GM23338 (cell line): ENCODE data around the gene CCDC24. TPM values are rescaled to one million over a fixed set of nuclear protein-coding genes. Genes with fewer than 3 reads are reported as not detected.

Experiments
- ATAC-seq: fragments of 200-7000 bp; cut with Tn5 transposase; 3 replicates; pipeline ENCODE4 v1.9.1; 2020
- DNase-seq: peaks from one replicate; pipeline ENCODE4 v3.0.0-alpha.2; 2015; ENCODE audit warnings: low spot score
- H2AFZ ChIP-seq: fragments of 200-600 bp; sonication (generic); 2 replicates; pipeline ENCODE4 v1.8.0; 2016; ENCODE audit warnings: antibody characterized with exemption, mild to moderate bottlenecking, moderate library complexity
- H3F3A ChIP-seq: fragments of 200-600 bp; sonication (generic); replicated peaks from 2 replicates; pipeline ENCODE4 v1.8.0; 2017; ENCODE audit warnings: antibody characterized with exemption, mixed run types, low read depth
- H3K27ac ChIP-seq: fragments of 200-600 bp; sonication (generic); 2 replicates; pipeline ENCODE4 v1.6.1; 2016; ENCODE audit warnings: low read depth
- H3K27me3 ChIP-seq: fragments of 200-600 bp; sonication (generic); 2 replicates; pipeline ENCODE4 v1.8.0; 2016; ENCODE audit warnings: mild to moderate bottlenecking, mixed run types, moderate library complexity; ENCODE audit not compliant: insufficient read depth
- H3K36me3 ChIP-seq: fragments of 200-600 bp; sonication (generic); 2 replicates; pipeline ENCODE4 v1.8.0; 2016; ENCODE audit warnings: mild to moderate bottlenecking; ENCODE audit not compliant: insufficient read depth
- H3K4me1 ChIP-seq: fragments of 200-600 bp; sonication (generic); 2 replicates; pipeline ENCODE4 v1.8.0; 2016; ENCODE audit warnings: mild to moderate bottlenecking, moderate library complexity; ENCODE audit not compliant: insufficient read depth
- H3K4me2 ChIP-seq: fragments of 200-600 bp; sonication (generic); 2 replicates; pipeline ENCODE4 v1.7.1; 2017; ENCODE audit warnings: mixed run types
- H3K4me3 ChIP-seq: fragments of 200-600 bp; sonication (generic); 2 replicates; pipeline ENCODE4 v1.6.1; 2016; ENCODE audit warnings: mixed run types
- H3K79me2 ChIP-seq: fragments of 200-600 bp; sonication (generic); replicated peaks from 2 replicates; pipeline ENCODE4 v1.8.0; 2017; ENCODE audit warnings: mild to moderate bottlenecking; ENCODE audit not compliant: insufficient read depth
- H3K9me2 ChIP-seq: fragments of 200-600 bp; sonication (generic); 2 replicates; pipeline ENCODE4 v1.8.0; 2017; ENCODE audit not compliant: insufficient read depth
- H4K20me1 ChIP-seq: fragments of 200-600 bp; sonication (generic); replicated peaks from 2 replicates; pipeline ENCODE4 v1.8.0; 2017; ENCODE audit warnings: mild to moderate bottlenecking; ENCODE audit not compliant: insufficient read depth
- H3K27ac Mint-ChIP-seq: 2 replicates; pipeline ENCODE4 v1.8.0; 2020; ENCODE audit warnings: inconsistent platforms, mild to moderate bottlenecking, moderate library complexity, mixed read lengths
- H3K27me3 Mint-ChIP-seq: 3 replicates; pipeline ENCODE4 v1.8.0; 2022; ENCODE audit warnings: low read depth, mild to moderate bottlenecking, moderate library complexity, mixed read lengths, inconsistent platforms; ENCODE audit not compliant: insufficient read depth, poor library complexity
- H3K36me3 Mint-ChIP-seq: 3 replicates; pipeline ENCODE4 v1.8.0; 2021; ENCODE audit warnings: low read depth, mild to moderate bottlenecking, inconsistent platforms, moderate library complexity, mixed read lengths
- H3K4me1 Mint-ChIP-seq: 3 replicates; pipeline ENCODE4 v1.8.0; 2020; ENCODE audit warnings: mild to moderate bottlenecking, inconsistent platforms, mixed read lengths
- H3K4me3 Mint-ChIP-seq: 3 replicates; pipeline ENCODE4 v1.8.0; 2021; ENCODE audit warnings: moderate library complexity, mild to moderate bottlenecking, inconsistent platforms, mixed read lengths
- H3K9me3 Mint-ChIP-seq: 3 replicates; pipeline ENCODE4 v1.8.0; 2020; ENCODE audit warnings: moderate library complexity, mild to moderate bottlenecking, inconsistent platforms, mixed read lengths
- CREB1 ChIP-seq: fragments of 250-450 bp; sonication (Bioruptor Pico); IDR thresholded peaks from 2 replicates; pipeline ENCODE4 v1.5.0; 2020; ENCODE audit warnings: low read depth, mild to moderate bottlenecking, moderate library complexity
- EZH2 ChIP-seq: fragments of 200-600 bp; sonication (generic); IDR thresholded peaks from one replicate; pipeline ENCODE4 v1.8.0; 2017; ENCODE audit warnings: antibody characterized with exemption, mild to moderate bottlenecking, low read depth; ENCODE audit not compliant: unreplicated experiment
- EZH2phosphoT487 ChIP-seq: fragments of 200-600 bp; sonication (generic); IDR thresholded peaks from one replicate; pipeline ENCODE4 v1.8.1; 2018; ENCODE audit warnings: antibody characterized with exemption; ENCODE audit not compliant: unreplicated experiment
- JUNB ChIP-seq: IDR thresholded peaks from one replicate; pipeline ENCODE4 v1.6.1; 2016; ENCODE audit warnings: antibody characterized with exemption; ENCODE audit not compliant: unreplicated experiment
- NANOG ChIP-seq: IDR thresholded peaks from 2 replicates; pipeline ENCODE4 v1.6.1; 2016; ENCODE audit warnings: antibody characterized with exemption, borderline replicate concordance
- POLR2AphosphoS5 ChIP-seq: IDR thresholded peaks from 2 replicates; pipeline ENCODE4 v1.6.1; 2016; ENCODE audit warnings: antibody characterized with exemption, low read depth
- STAT1 ChIP-seq: IDR thresholded peaks from one replicate; pipeline ENCODE4 v1.6.1; 2016; ENCODE audit warnings: antibody characterized with exemption; ENCODE audit not compliant: unreplicated experiment
- ZNF114 ChIP-seq: fragments of 250-450 bp; sonication (Bioruptor Pico); IDR thresholded peaks from 2 replicates; pipeline ENCODE4 v1.5.0; 2020; ENCODE audit warnings: mild to moderate bottlenecking, moderate library complexity
- ZNF331 ChIP-seq: fragments of 250-450 bp; sonication (Bioruptor Pico); IDR thresholded peaks from 2 replicates; pipeline ENCODE4 v1.5.0; 2020; ENCODE audit warnings: low read depth, mild to moderate bottlenecking, moderate library complexity
- polyA plus RNA-seq: library from polyadenylated mRNA; unstranded; fragments of >200 nt; fragmentation: Nextera tagmentation; extraction: Ambion mirVana; gene quantifications from 2 replicates; pipeline ENCODE4 v1.2.1, GENCODE V29; 2016
- total RNA-seq: library from RNA; depleted of rRNA; stranded (reverse); fragments of >200 nt; shearing (Covaris generic); gene quantifications from 2 replicates; pipeline ENCODE4 v1.2.3, GENCODE V29; 2014
- TF ChIP-seq, protein P1 (sequence below): IDR thresholded peaks from one replicate; pipeline ENCODE4 v1.6.1; 2018; ENCODE audit warnings: antibody characterized with exemption; ENCODE audit not compliant: unreplicated experiment
- TF ChIP-seq, protein P2 (sequence below): fragments of 250-450 bp; sonication (Bioruptor Pico); IDR thresholded peaks from 2 replicates; pipeline ENCODE4 v1.5.0; 2020; ENCODE audit warnings: mild to moderate bottlenecking, moderate library complexity
- TF ChIP-seq, protein P3 (sequence below), 2 experiments: fragments of 200-600 bp in 1 of 2; sonication (generic) in 1 of 2; conservative IDR thresholded peaks; 2 replicates each; pipeline versions ENCODE4 v1.5.1 to v1.6.1; 2016 to 2017; ENCODE audit warnings: antibody characterized with exemption in 2 of 2, low read depth in 2 of 2, mild to moderate bottlenecking in 2 of 2, moderate library complexity in 1 of 2
- TF ChIP-seq, protein P4 (sequence below): IDR thresholded peaks from 2 replicates; pipeline ENCODE4 v1.6.1; 2016; ENCODE audit warnings: antibody characterized with exemption

The CCDC24 gene
- total and polyA plus RNA-seq, 2 experiments from 2014 or later = 8.3 to 17.2 TPM

DNA sequence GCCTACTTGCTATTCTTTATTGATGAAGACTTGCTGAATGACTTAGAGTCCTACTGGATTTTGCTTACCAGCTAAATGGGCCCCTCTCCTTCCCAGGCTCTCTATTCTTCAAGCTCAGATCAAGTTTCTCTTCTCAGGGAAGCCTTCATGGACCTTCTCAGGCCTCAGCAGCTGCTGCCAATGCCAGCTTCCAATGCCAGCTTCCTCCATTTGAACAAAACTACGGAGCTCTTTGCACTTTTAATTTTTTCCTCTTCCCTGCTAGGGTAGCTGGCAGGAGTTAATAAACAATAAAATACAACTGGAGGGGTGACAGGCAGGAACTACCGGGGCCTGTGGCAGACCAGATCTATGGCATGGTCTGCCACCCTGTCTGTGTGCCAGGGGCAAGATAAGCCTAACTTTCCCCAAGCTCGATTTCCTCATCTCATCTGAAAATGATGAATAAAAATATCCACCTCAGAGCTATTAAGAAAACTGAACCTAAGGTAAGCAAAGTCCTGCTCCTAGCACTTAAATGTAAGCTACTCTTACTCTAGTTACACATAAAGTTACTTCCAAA, 45.6 kb upstream of the CCDC24 start:
- peaks cover 5% of the 10 kb centered on the region for H3K4me1 ChIP-seq

More for the DNA sequence above, 45.6 kb upstream of the CCDC24 start:
- Histone ChIP-seq H3K79me2 (no peaks in the 10 kb centered on the region; the same call in 1 of the 2 replicates), H3K9me2 (no peaks in the 10 kb centered on the region), H3K4me3 (peak overlapping the region; percentile 88), H3K27ac (no peak overlapping the region), H3K27me3 (no peaks in the 10 kb centered on the region), H3K36me3 (no peaks in the 10 kb centered on the region), H4K20me1 (no peaks in the 10 kb centered on the region; the same call in 1 of the 2 replicates), H3F3A (0 out of 2 replicates have a peak, but pooled peaks cover 7% of the 10 kb centered on the region), H2AFZ (peak overlapping the region; percentile 60; the same call in 1 of the 2 replicates), H3K4me2 (peak overlapping the region; percentile 97)
- H3K36me3 Mint-ChIP-seq = no peaks in the 10 kb centered on the region; the same call in 2 of the 3 replicates
- peaks cover 31% of the 10 kb centered on the region for H3K4me1 Mint-ChIP-seq
- no peak for DNase-seq
- ATAC-seq = no peak
- H3K4me3 Mint-ChIP-seq = peak overlapping the region; percentile 88
- peaks cover 6% of the 10 kb centered on the region for H3K27me3 Mint-ChIP-seq
- peak overlapping the region; percentile 81; the same call in 1 of the 2 replicates for H3K27ac Mint-ChIP-seq
- TF ChIP-seq ZNF331 (CRISPR knock-in tag) = no peak
- no peak for TF ChIP-seq EZH2phosphoT487
- no peak for TF ChIP-seq NANOG
- TF ChIP-seq, protein P1, sequence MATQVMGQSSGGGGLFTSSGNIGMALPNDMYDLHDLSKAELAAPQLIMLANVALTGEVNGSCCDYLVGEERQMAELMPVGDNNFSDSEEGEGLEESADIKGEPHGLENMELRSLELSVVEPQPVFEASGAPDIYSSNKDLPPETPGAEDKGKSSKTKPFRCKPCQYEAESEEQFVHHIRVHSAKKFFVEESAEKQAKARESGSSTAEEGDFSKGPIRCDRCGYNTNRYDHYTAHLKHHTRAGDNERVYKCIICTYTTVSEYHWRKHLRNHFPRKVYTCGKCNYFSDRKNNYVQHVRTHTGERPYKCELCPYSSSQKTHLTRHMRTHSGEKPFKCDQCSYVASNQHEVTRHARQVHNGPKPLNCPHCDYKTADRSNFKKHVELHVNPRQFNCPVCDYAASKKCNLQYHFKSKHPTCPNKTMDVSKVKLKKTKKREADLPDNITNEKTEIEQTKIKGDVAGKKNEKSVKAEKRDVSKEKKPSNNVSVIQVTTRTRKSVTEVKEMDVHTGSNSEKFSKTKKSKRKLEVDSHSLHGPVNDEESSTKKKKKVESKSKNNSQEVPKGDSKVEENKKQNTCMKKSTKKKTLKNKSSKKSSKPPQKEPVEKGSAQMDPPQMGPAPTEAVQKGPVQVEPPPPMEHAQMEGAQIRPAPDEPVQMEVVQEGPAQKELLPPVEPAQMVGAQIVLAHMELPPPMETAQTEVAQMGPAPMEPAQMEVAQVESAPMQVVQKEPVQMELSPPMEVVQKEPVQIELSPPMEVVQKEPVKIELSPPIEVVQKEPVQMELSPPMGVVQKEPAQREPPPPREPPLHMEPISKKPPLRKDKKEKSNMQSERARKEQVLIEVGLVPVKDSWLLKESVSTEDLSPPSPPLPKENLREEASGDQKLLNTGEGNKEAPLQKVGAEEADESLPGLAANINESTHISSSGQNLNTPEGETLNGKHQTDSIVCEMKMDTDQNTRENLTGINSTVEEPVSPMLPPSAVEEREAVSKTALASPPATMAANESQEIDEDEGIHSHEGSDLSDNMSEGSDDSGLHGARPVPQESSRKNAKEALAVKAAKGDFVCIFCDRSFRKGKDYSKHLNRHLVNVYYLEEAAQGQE = no peak
- no peak for TF ChIP-seq POLR2AphosphoS5
- TF ChIP-seq JUNB = no peak
- TF ChIP-seq, protein P2, sequence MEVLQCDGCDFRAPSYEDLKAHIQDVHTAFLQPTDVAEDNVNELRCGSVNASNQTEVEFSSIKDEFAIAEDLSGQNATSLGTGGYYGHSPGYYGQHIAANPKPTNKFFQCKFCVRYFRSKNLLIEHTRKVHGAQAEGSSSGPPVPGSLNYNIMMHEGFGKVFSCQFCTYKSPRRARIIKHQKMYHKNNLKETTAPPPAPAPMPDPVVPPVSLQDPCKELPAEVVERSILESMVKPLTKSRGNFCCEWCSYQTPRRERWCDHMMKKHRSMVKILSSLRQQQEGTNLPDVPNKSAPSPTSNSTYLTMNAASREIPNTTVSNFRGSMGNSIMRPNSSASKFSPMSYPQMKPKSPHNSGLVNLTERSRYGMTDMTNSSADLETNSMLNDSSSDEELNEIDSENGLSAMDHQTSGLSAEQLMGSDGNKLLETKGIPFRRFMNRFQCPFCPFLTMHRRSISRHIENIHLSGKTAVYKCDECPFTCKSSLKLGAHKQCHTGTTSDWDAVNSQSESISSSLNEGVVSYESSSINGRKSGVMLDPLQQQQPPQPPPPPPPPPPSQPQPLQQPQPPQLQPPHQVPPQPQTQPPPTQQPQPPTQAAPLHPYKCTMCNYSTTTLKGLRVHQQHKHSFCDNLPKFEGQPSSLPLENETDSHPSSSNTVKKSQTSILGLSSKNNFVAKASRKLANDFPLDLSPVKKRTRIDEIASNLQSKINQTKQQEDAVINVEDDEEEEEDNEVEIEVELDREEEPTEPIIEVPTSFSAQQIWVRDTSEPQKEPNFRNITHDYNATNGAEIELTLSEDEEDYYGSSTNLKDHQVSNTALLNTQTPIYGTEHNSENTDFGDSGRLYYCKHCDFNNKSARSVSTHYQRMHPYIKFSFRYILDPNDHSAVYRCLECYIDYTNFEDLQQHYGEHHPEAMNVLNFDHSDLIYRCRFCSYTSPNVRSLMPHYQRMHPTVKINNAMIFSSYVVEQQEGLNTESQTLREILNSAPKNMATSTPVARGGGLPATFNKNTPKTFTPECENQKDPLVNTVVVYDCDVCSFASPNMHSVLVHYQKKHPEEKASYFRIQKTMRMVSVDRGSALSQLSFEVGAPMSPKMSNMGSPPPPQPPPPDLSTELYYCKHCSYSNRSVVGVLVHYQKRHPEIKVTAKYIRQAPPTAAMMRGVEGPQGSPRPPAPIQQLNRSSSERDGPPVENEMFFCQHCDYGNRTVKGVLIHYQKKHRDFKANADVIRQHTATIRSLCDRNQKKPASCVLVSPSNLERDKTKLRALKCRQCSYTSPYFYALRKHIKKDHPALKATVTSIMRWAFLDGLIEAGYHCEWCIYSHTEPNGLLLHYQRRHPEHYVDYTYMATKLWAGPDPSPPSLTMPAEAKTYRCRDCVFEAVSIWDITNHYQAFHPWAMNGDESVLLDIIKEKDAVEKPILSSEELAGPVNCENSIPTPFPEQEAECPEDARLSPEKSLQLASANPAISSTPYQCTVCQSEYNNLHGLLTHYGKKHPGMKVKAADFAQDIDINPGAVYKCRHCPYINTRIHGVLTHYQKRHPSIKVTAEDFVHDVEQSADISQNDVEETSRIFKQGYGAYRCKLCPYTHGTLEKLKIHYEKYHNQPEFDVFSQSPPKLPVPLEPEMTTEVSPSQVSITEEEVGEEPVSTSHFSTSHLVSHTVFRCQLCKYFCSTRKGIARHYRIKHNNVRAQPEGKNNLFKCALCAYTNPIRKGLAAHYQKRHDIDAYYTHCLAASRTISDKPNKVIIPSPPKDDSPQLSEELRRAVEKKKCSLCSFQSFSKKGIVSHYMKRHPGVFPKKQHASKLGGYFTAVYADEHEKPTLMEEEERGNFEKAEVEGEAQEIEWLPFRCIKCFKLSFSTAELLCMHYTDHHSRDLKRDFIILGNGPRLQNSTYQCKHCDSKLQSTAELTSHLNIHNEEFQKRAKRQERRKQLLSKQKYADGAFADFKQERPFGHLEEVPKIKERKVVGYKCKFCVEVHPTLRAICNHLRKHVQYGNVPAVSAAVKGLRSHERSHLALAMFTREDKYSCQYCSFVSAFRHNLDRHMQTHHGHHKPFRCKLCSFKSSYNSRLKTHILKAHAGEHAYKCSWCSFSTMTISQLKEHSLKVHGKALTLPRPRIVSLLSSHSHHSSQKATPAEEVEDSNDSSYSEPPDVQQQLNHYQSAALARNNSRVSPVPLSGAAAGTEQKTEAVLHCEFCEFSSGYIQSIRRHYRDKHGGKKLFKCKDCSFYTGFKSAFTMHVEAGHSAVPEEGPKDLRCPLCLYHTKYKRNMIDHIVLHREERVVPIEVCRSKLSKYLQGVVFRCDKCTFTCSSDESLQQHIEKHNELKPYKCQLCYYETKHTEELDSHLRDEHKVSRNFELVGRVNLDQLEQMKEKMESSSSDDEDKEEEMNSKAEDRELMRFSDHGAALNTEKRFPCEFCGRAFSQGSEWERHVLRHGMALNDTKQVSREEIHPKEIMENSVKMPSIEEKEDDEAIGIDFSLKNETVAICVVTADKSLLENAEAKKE (CRISPR knock-in tag) = no peak
- no peak for TF ChIP-seq STAT1
- no peak for TF ChIP-seq EZH2
- no peak for TF ChIP-seq ZNF114 (CRISPR knock-in tag)
- TF ChIP-seq, protein P3, sequence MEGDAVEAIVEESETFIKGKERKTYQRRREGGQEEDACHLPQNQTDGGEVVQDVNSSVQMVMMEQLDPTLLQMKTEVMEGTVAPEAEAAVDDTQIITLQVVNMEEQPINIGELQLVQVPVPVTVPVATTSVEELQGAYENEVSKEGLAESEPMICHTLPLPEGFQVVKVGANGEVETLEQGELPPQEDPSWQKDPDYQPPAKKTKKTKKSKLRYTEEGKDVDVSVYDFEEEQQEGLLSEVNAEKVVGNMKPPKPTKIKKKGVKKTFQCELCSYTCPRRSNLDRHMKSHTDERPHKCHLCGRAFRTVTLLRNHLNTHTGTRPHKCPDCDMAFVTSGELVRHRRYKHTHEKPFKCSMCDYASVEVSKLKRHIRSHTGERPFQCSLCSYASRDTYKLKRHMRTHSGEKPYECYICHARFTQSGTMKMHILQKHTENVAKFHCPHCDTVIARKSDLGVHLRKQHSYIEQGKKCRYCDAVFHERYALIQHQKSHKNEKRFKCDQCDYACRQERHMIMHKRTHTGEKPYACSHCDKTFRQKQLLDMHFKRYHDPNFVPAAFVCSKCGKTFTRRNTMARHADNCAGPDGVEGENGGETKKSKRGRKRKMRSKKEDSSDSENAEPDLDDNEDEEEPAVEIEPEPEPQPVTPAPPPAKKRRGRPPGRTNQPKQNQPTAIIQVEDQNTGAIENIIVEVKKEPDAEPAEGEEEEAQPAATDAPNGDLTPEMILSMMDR (conservative IDR thresholded peaks at IDR 0.05; ENCODE audit: low read depth in 2 of 2) = no peak
- TF ChIP-seq CREB1 = no peak
- TF ChIP-seq, protein P4, sequence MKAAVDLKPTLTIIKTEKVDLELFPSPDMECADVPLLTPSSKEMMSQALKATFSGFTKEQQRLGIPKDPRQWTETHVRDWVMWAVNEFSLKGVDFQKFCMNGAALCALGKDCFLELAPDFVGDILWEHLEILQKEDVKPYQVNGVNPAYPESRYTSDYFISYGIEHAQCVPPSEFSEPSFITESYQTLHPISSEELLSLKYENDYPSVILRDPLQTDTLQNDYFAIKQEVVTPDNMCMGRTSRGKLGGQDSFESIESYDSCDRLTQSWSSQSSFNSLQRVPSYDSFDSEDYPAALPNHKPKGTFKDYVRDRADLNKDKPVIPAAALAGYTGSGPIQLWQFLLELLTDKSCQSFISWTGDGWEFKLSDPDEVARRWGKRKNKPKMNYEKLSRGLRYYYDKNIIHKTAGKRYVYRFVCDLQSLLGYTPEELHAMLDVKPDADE = no peak
- H3K9me3 Mint-ChIP-seq = no peaks in the 10 kb centered on the region
